ENCODE results near the gene ZNF528. TPM values are rescaled to one million over a fixed set of nuclear protein-coding genes. Genes with fewer than 3 reads are reported as not detected.

ZNF528 gene
- total RNA-seq, 2 donors from 2014 or later = 13.7 to 17.0 TPM

Other genes with a start within 250 kb of the ZNF528 start
- 10 to 100 TPM in 1 of 2 donors, 1 to 10 TPM in 1; 8.9 to 10.5 TPM for gene ZNF836, start 226.2 kb upstream of the ZNF528 start, total RNA-seq
- 100 to 1,000 TPM; 276 to 389 TPM for gene PPP2R1A, start 207.8 kb upstream of the ZNF528 start, total RNA-seq
- gene ZNF766, start 128.3 kb upstream of the ZNF528 start, total RNA-seq = 10 to 100 TPM; 12.5 to 14.1 TPM
- gene ZNF480, start 100.7 kb upstream of the ZNF528 start, total RNA-seq = 10 to 100 TPM; 20.0 to 21.5 TPM
- 1 to 10 TPM; 1.3 to 2.4 TPM for gene ZNF610, start 61.6 kb upstream of the ZNF528 start, total RNA-seq
- 10 to 100 TPM; 17.2 to 22.2 TPM for gene ZNF880, start 27.9 kb upstream of the ZNF528 start, total RNA-seq
- gene ZNF534, start 31.3 kb downstream of the ZNF528 start, total RNA-seq = under 1 TPM; 0.24 to 0.31 TPM
- gene ZNF578, start 55.7 kb downstream of the ZNF528 start, total RNA-seq = 1 to 10 TPM; 2.2 to 2.7 TPM
- 10 to 100 TPM; 25.1 to 29.3 TPM for gene ZNF808, start 129.8 kb downstream of the ZNF528 start, total RNA-seq
- 10 to 100 TPM; 14.6 to 18.4 TPM for gene ZNF701, start 172.4 kb downstream of the ZNF528 start, total RNA-seq
- gene ZNF83, start 240.5 kb downstream of the ZNF528 start, total RNA-seq = 10 to 100 TPM; 18.2 to 19.3 TPM